HT1080 (cell line): ENCODE data around the gene LFNG. TPM values are rescaled to one million over a fixed set of nuclear protein-coding genes. Genes with fewer than 3 reads are reported as not detected.
A peak's percentile ranks its signal among the peaks of the same experiment; 100 is the strongest.

Experiments
- DNase-seq: peaks from one replicate; pipeline ENCODE4 v3.0.0-alpha.2; 2015; ENCODE audit warnings: low read depth
- total RNA-seq: library from RNA; depleted of rRNA; stranded (reverse); fragments of >200 nt; shearing (Covaris generic); gene quantifications from 2 replicates; pipeline ENCODE4 v1.2.3, GENCODE V29; 2014

The LFNG gene
- total RNA-seq, 1 experiment from 2014 or later = 8.3 TPM

DNA sequence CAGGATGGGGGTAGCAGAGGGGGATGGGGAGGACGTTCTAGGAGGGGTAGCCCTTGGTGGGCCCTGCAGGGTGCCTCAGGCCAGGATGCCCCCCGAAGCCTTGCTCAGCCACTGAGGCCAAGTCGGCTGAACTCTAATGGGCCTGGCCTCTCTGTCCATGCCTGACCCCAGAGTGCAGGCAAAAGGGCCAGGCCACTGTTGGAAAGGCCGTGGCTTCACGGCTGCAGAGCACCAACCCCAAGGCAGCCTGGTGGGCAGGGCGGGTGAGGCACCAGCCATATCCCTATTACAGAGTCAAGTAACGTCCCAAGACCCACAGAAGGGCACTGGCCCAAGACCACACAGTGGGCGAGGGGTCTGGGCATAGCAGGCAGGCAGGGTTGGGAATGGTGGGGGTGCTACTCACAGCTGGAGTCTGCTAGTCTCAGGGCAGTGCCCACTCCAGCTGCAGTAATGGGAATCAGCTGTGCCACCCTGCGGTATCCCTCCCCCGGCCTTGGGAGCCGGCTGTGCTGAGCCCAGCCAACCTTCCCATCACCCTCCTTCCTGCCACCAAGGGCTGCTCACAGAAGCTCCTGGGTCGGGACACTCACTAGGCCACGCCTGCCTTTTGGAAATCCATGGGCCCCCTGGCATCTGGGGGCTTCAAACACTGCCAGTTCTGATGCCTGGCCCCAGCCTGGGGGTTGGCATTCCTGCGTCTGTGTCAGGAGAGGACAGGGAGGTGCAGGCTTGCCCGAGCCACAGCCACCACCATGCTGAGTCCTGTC, 4.0 kb upstream of the LFNG start:
- DNase-seq = no peak

DNA sequence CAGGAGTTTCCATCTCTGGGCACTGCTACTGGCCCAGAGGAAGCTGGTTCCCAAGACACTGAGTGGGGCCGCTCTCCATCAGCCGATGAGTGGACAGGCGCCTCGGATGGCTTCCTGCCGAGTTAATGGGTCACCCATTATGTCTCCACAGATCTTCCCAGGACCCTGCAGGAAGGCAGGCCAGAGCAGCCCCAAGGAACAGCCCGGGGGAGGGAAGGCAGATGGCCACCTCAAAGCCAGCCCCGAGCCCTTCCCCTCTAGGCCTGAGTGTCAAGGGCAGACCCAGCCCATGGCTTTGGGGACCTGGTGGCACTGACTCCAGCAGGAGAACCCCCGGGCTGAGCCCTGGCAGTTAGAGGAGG, 3.4 kb upstream of the LFNG start:
- DNase-seq = no peak

DNA sequence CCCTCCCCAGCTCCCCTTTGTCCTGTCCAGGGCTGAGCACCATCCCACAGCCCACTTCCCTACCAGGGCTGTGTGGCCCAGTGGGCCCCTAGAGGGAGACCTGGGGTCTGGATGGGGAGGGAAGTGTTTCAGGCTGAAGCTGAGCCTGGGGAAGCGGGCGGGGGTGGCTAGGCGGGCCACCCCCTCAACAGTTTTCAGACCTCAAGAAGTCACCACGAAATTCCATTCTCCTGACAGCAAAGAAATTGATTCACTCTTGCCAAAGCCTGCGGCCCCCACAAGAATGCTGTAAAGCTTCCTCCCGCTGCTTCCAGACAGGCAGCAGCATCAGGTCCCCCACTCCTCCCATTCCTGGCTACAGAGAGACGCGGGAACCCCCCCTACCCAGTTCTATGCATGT, 2.5 kb upstream of the LFNG start:
- DNase-seq = peak; percentile 94

DNA sequence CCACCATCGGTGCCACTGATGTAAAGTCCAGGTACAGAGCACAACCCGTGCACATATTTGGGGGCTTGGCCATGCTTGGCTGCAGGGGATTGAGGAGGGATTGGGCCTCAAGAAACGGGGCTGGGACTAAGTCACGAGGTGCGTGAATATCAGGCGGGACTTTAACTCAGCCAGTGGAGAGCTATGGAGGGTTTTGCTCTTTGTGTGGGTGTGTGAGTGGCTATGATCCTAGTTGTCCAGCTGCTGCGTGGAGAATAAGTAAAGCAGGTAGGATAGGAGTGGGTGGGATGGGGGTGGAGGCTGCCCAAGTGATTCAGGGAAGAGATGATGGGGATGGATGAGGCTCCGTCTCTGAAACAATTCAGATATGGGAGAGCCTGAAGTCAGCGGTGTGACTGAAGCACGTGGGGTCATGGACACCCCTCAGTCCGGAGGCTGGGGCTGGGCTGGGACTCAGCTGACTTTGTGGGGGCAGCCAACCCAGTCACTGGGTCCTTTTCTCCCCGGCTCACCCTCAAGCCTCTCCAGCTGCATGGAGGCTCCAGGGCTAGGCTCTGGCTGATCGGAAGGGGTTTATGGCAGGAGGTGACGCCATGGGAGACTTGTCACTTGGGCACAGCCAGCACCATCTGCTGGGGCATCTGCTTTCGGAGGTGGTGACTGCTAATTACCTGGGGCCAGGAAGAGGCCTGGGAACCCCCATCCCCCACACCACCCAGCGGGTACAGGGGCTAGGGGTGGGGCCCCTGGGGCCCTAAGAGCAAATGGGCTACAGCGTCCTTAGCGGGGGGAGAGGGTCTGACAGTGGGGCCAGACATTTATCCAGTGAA, 1.7 kb upstream of the LFNG start:
- DNase-seq = no peak

DNA sequence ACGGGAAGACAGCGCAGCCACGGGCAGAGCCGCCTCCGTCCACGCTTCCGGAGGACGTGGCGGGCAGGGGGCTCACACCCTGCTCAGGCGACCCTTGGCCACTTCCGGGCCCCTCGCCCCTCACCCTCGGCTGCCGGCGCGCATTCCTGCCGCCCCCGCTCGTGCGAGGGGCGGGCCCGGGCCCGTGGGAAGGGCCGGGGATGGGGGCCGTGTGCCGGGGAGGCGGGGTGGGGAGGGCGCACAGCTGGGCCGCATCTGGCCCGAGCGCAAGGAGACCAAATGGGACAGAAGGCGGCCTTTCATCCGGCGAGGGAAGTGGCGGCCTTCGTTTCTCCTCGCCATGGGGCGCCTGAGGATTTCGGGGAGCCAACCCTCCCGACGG, 846 bp upstream of the LFNG start:
- DNase-seq = no peak

DNA sequence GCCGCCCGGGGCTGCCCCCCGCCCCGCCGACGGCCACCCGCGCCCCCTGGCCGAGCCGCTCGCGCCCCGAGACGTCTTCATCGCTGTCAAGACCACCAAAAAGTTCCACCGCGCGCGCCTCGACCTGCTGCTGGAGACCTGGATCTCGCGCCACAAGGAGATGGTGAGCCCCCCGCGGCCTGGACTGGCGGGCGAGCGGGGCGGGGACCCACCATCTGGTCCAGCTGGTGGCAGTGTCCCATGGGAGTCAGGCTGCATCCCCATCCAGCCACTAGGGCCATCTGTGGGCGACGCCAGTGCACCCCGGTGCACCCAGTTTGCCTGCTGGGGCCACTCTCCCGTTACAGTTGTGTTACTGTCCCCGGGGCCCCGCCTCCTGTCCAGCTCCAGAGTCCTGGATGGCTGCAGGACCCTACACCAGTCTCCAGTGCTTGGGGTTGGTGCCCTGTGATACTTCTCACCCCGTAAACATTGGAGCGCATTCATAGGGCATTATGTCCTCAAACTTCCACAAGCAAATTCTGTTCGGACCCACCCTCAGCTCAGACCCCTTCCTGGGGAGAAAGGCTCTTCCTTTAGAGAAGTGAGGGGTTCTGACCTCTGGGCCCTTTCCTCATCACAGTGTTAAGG, 672 bp downstream of the LFNG start:
- no peak for DNase-seq

DNA sequence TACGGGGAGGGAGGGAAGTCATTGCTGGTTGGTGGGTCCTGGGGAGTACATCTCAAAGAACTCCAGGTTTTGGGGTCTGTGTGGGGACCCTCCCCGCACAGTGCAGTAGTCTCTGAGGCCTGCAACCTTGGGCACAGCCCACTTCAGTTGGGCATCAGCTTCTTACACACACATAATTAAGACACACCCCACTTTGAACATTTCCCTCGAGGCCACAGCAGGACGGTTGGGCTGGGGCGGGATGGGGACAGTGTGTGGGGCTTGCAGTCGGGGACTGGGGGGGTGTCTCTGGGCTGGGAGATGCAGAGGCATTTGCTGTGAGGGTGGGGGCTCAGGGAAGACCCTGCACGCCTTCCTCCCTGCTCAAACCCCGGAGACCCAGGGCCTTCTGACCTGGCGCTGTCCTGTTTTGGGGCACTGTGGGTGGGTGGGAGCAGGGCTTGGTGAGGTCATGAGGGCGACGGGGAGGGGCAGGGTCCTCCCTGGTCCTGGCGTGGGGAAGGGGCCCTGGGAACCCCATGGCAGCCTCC, 1.3 kb downstream of the LFNG start:
- DNase-seq = no peak

DNA sequence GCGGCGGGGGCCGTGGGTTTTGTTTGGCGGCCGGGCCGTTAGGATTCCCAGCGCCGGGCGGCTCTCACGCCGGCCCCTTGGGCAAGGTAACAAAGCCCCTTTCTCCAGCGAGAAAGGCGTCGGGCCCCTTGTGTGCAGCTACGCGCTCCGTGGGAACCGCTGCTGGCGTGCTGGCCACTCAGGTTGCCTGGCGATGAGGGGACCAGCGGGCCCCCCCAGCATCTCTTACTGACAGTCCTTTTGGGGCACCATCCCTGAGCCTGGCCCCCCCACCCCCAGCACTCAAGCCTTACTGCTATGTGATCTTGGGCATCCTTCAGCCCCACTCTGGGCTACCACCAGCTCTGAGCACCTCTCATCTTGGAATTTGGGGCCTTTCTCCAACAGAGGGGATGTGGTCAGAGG, 1.8 kb downstream of the LFNG start:
- DNase-seq = no peak

DNA sequence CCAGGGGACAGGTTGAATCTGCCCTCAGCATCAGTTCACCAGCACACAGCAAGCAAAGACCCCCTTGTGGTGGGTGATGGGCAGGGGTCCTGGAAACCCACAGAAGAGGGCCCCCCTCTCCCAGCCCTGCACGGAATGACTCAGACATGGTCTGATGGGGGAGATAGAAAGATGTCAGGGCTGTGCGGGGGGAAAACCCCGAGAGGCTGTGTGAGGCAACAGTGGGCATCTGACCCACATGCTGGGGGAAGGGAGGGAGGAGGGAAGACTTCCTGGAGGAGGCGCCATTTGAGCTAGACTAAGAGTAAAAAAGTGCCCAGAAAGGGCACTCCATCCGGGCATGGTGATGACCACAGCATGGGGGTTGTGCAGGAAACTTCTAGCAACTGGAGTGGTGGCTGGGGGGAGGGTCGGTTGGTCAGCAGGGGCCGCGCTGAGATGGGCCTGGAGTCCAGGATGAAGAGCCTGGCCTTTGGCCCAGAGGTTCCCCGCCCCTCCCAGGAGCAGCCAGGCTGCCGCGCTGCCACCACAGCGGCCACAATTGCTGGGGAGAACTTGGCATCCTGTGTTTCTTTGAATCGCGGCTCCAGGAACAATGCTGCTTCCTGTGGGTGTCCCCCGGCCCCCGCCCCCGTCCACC, 2.5 kb downstream of the LFNG start:
- DNase-seq = peak; percentile 63

DNA sequence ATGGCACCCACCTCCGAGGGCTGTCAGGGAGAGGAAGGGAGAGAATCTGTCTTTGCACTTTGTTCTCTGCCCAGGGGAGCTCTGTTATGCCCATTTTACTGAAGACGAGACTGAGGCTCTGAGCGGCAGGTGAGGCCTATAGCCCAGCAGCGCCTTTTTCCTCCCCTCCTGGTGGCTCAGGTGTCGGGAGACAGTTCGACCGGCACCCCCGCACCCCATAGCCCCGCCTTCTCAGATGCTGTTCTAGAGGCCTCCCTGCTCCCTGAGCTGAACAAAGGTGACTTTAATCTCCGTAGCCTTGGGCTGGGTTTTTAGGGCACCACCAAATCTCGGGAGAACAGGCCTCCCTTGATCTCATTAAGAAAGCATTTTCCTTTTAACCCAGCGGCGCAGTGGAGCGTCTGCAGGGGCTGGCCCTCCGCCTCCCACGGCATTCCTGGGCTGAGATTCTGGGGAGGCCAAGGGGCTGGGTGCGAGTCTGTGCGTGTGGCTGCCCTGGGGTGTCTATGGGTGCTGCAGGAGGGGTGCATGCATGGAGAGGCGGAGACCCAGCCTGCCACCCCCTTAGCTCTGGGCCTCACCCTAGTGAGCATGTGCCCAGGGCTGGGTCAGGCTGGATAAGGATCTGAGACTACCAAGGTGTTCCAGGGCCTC, 3.3 kb downstream of the LFNG start:
- DNase-seq = no peak

DNA sequence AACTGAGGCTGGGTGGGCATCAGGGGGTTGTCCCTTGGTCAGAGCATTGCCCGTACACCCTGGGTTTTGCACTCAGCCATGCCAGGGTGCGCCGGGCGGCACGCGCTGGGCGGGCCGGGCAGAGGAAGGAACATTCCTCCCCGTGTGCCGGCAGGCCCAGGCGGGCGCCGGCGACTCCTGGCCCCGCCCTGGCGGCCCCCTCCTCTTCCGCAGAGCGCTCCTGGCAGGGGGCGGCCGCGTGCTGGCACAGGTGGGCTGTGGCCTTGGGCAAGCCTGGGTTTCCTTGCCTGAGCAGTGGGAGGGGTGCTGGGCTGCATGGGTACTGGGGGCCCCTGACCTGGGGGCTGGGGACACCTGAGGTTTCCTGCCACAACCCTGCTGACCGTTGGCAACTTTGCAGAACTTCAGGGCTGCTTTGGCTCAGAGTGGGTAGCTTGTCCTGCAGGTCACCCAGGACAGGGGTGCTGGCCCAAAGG, 3.9 kb downstream of the LFNG start:
- DNase-seq = no peak

DNA sequence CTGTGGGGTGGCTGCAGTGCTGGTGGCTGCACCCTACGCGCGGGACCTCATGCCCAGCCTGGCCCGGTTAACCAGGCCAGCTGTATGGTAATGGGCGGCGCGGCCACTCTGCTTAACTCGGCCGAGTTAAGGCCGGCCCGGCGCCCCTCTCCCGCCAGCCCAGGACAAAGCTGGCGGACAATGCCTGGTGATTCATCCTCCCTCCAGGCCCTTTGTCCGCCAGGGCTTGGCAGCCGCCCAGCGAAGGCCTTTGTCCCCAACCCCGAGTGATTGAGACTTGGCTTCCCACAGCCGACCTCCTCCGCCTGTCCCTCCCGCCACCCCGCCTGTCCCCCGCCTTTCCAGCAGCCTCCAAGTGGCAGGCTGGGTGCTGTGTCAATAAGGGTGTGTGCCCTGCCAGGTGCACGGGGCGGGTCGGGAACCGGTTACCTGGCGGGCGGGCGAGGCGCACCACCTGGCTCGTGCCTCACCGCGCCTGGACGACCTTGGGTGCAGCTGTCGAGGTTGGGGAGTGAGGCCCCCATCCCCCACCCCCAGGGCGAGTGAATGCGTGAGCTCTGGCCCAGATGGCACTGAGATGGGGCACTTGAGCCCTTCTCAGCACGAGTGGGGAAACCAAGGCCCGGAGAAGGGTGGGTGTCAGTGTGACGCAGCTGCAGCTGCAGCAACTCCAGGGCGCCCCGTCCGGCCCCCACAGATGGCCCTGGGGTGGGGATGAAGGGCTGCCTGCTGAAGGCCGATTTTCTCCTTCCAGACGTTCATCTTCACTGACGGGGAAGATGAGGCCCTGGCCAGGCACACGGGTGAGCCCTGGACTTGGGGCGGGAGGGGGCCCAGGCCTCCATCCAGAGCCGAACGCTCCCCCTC, 4.6 kb downstream of the LFNG start:
- DNase-seq = peak; percentile 50

DNA sequence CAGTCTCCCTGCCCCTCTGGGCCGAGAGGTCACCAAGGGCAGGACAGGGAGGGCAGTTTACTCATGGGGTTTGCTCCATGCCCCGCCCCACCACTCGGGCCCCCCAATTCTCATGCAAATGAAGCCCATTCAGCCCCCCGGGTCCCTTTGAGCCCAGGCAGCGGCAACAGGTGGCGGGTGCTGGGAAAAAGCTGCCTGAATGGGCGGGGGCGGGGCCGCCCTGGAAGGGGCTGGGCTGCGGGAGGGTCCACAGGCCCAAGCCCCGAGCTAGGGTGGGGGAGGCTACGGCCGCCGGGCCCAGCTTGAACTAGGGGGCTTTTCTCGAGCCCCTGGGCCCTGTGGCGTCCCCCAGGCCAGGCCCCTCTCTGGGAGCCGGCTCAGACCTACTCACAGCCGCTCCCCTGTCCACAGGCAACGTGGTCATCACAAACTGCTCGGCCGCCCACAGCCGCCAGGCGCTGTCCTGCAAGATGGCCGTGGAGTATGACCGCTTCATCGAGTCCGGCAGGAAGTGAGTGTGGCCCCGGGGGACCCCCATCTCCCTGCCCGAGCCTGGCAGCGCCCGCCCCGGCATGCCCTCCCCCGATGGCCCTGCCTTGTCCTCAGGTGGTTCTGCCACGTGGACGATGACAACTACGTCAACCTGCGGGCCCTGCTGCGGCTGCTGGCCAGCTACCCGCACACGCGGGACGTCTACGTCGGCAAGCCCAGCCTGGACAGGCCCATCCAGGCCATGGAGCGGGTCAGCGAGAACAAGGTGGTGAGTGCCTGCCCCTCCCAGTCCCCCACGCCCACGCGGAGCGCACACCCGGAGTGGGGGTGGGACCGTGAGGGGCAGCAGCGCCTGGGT, 5.5 kb downstream of the LFNG start:
- DNase-seq = no peak

DNA sequence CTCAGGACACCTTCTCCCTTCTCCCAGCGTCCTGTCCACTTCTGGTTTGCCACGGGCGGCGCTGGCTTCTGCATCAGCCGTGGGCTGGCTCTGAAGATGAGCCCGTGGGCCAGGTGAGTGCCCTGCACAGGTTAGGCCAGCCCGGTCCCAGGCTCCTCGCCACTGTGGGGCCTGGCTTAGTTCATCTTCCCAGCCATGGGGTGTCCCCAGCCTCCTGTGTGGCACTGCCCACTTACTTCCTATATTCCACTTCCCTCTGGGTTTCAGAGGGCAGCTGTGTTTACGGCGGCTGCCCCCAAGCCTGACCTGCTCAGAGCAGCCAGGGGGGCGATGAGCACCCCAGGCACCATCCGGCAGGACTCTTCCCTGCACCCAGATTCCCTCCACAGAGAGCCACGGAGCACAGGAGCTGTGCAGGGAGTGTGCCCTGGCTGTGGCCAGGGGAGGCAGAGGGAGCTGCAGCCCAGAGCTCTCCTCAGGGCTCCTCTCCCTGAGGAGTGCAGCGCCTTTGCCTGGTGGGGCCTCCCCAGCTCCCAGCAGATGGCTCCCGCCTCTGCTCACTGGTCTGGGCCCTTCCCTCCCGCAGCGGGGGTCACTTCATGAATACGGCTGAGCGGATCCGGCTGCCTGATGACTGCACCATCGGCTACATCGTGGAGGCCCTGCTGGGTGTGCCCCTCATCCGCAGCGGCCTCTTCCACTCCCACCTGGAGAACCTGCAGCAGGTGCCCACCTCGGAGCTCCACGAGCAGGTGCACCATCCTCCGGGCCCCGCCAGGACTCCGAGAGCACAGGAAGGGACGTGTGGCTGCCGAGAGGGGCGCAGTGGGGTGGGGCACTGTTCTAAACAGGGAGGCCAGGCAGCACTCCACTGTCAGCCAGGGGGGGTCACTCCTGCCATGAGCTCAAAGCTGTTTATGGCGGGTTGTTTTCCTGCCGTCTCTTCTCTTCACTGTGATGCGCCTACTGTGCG, 6.4 kb downstream of the LFNG start:
- no peak for DNase-seq

DNA sequence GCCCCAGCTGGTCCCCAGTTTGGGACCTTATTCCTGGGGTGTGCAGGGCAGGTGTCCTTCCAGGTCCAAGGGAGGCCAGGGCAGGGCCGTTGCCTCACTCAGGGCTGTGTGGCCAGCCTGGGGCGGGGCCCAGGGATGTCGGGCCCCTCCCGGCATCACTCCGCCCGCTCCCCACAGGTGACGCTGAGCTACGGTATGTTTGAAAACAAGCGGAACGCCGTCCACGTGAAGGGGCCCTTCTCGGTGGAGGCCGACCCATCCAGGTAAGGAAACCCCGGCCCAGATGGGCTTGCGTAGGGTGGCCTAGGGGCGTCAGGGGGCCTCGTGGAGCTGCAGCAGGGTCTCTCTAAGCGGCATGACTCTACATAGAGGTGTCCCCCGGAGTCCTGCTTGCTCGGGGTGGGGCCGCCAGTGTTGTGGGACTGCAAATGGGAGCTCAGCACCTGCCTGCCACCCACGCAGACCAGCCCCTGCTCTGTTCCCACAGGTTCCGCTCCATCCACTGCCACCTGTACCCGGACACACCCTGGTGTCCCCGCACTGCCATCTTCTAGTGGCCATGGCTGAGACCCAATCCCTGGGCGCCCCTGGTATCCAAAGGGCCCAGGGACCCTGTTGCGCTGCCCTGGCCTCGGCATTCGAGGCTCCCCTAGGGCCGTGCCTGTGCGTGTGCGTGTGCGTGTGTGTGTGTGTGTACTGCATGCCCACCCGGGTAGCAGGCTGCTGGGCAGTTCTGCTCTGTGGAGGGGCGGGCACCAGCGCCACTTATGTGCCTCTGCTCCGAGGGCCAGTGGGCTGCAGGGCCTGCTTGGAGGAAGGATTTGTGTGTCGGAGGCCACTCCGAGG, 7.3 kb downstream of the LFNG start:
- DNase-seq = no peak

DNA sequence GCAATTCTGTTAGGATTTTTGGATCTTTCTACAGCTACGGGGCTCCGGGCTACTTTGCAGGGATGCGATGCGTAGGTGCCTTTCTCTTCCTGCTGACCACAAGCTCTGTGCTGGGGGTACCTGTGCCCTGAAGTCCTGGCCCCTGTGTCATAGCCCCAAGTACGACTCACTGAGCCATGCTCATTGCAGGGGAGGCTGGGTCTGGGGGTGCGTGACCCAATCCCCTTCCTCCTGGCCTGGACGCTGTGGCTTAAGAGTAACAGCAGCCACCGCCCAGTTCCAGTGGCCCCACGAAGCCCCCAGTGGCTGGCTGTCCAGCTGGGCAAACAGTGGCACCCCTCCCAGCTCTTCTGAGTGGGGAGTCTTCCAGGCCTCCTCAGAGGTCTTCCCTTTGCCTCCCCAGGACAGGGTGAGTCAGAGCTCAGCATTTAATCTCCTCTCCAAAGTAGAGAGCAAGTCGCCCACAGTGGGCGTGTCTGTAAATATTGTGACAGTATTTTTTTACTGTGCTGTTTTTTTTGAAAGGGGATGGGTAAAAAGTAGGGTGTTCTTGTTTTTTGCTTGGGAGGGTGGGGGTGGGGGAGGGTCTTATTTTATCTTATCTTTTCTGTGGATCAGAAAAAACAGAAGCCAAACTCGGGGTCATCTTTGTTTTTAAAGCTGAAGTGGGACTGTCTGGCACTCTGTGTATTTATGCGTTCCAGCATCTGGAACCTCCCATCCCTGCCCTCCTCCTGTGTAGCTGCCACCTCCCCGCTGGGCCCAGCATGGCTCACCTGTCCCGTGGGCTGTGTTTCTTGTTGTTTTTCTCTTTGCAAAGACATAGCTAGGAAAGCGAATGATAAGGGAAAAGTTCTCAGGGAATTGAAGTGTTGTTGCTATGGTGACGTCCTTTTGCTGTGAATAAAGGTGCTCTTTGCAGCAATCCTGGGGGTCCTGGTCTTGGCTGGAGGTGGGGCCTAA, 8.2 kb downstream of the LFNG start:
- peak; percentile 74 for DNase-seq
